Lung (tissue), 12 donors: ENCODE measurements around the gene PTPRN2. TPM values are rescaled to one million over a fixed set of nuclear protein-coding genes. Genes with fewer than 3 reads are reported as not detected.

Experiments used
- ATAC-seq: fragments of 200-7000 bp; cut with Tn5 transposase; one replicate; pipeline ENCODE4 v1.9.1; 2020; ENCODE audit warnings: moderate number of reproducible peaks; ENCODE audit not compliant: insufficient read depth, low FRiP score
- DNase-seq, 3 donors: peaks; one replicate each; pipeline ENCODE4 v3.0.0-alpha.2; 2013 to 2017
- H3K27ac ChIP-seq, 2 donors: one replicate each; pipeline ENCODE4 v1.5.1; 2013; ENCODE audit warnings: mild to moderate bottlenecking in 2 of 2, moderate library complexity in 2 of 2, control low read depth in 1 of 2, inconsistent platforms in 1 of 2, low read depth in 1 of 2, low read length in 1 of 2
- H3K27me3 ChIP-seq, 3 donors: one replicate each; pipeline ENCODE4 v1.5.1; 2013; ENCODE audit warnings: low read length in 2 of 3; ENCODE audit not compliant: control insufficient read depth in 3 of 3, insufficient read depth in 3 of 3
- H3K36me3 ChIP-seq, 4 donors: one replicate each; pipeline ENCODE4 v1.5.1; 2013; ENCODE audit warnings: low read length in 4 of 4, mild to moderate bottlenecking in 1 of 4, moderate library complexity in 1 of 4; ENCODE audit not compliant: control insufficient read depth in 4 of 4, insufficient read depth in 4 of 4
- H3K4me1 ChIP-seq, 5 donors: one replicate each; pipeline ENCODE4 v1.5.1; 2013; ENCODE audit warnings: low read length in 5 of 5, mild to moderate bottlenecking in 2 of 5, moderate library complexity in 1 of 5; ENCODE audit not compliant: control insufficient read depth in 5 of 5, insufficient read depth in 5 of 5
- H3K4me3 ChIP-seq: one replicate; pipeline ENCODE4 v1.5.1; 2013; ENCODE audit warnings: mild to moderate bottlenecking, control low read depth, moderate library complexity
- H3K9ac ChIP-seq, 2 donors: one replicate each; pipeline ENCODE4 v1.5.1; 2013; ENCODE audit warnings: low read length in 2 of 2, control low read depth in 1 of 2; ENCODE audit not compliant: insufficient read depth in 1 of 2
- H3K9me3 ChIP-seq, 4 donors: one replicate each; pipeline ENCODE4 v1.5.1; 2013; ENCODE audit warnings: low read length in 3 of 4, mild to moderate bottlenecking in 1 of 4, moderate library complexity in 1 of 4; ENCODE audit not compliant: control insufficient read depth in 4 of 4, insufficient read depth in 3 of 4
- CTCF ChIP-seq: IDR thresholded peaks from 2 replicates; pipeline ENCODE4 v1.5.1; 2012; ENCODE audit warnings: mild to moderate bottlenecking; ENCODE audit errors: control extremely low read depth, extremely low read depth
- WGBS, 2 donors: extraction: QIAGEN DNeasy Blood & Tissue Kit; methylation state at CpG; one replicate each; pipeline ENCODE4 v1.1.7; 2013; 5-methylcytosine and 5-hydroxymethylcytosine counted together
- polyA plus RNA-seq, 2 donors: library from polyadenylated mRNA; stranded (reverse); fragments of 200-250 nt; gene quantifications; one replicate each; pipeline ENCODE4 v1.2.1, GENCODE V29; 2013
- total RNA-seq, 2 donors: library from RNA; depleted of rRNA in 1 of 2; stranded (reverse); fragments of >200 nt in 1 of 2; gene quantifications; one replicate each; pipeline ENCODE4 v1.2.1, GENCODE V29; 2014 to 2021
- donor health status: control.
- donor health status: control.
- donor health status: Bipolar disorder and iron deficiency.
- donor health status: healthy.
- donor health status: DM: yes; HTN: yes; CAD: no.

The PTPRN2 gene
- total and polyA plus RNA-seq, 4 donors = 2.1 to 7.4 (median 4.4) TPM

GRCh38 chr7:158612546-158612945 is 24.9 kb upstream of the PTPRN2 start:
- no peak overlapping the region for H3K9ac ChIP-seq
- peaks cover 0 to 2% (median 0%) of the 10 kb centered on the region in 4 donors for H3K9me3 ChIP-seq
- H3K27me3 ChIP-seq = no peaks in the 10 kb centered on the region
- no peak overlapping the region for H3K27ac ChIP-seq
- no peak for TF ChIP-seq CTCF
- H3K4me3 ChIP-seq = no peak overlapping the region
- no peaks in the 10 kb centered on the region for H3K4me1 ChIP-seq
- 96 to 99% methylated on average over 4 of the region's 4 CpGs for WGBS, 2 donors
- ATAC-seq (no peak), DNase-seq (no peak)
- H3K36me3 ChIP-seq = no peaks in the 10 kb centered on the region

GRCh38 chr7:158611541-158611940 is 23.9 kb upstream of the PTPRN2 start:
- peaks cover 0 to 2% (median 0%) of the 10 kb centered on the region in 4 donors for H3K9me3 ChIP-seq
- H3K27me3 ChIP-seq = no peaks in the 10 kb centered on the region
- H3K9ac ChIP-seq = no peak overlapping the region
- DNase-seq (no peak), ATAC-seq (no peak)
- WGBS, 2 donors = 42 to 73% methylated on average over 8 of the region's 8 CpGs
- no peak overlapping the region for H3K27ac ChIP-seq
- no peak for TF ChIP-seq CTCF
- no peaks in the 10 kb centered on the region for H3K4me1 ChIP-seq
- H3K36me3 ChIP-seq = no peaks in the 10 kb centered on the region
- no peak overlapping the region for H3K4me3 ChIP-seq

GRCh38 chr7:158609313-158609974 is 21.8 kb upstream of the PTPRN2 start:
- ATAC-seq (no peak), DNase-seq (peak in 1 of 3 donors; percentile 18)
- H3K4me1 ChIP-seq = no peaks in the 10 kb centered on the region
- TF ChIP-seq CTCF = no peak
- H3K27me3 ChIP-seq = no peaks in the 10 kb centered on the region
- H3K4me3 ChIP-seq = no peak overlapping the region
- no peaks in the 10 kb centered on the region for H3K36me3 ChIP-seq
- no peak overlapping the region for H3K9ac ChIP-seq
- no peak overlapping the region for H3K27ac ChIP-seq
- WGBS, 2 donors = 65 to 78% methylated on average over 7 of the region's 7 CpGs
- peaks cover 0 to 2% (median 0%) of the 10 kb centered on the region in 4 donors for H3K9me3 ChIP-seq

- TF ChIP-seq CTCF = no peak
- Histone ChIP-seq H3K27me3 (no peaks in the 10 kb centered on the region), H3K4me3 (no peak overlapping the region), H3K36me3 (no peaks in the 10 kb centered on the region), H3K27ac (no peak overlapping the region), H3K4me1 (no peaks in the 10 kb centered on the region), H3K9me3 (peaks cover 0 to 2% (median 0%) of the 10 kb centered on the region in 4 donors), H3K9ac (no peak overlapping the region)
- 83 to 97% methylated on average over 6 of the region's 6 CpGs for WGBS, 2 donors
- DNase-seq (no peak), ATAC-seq (no peak)
Measured at GRCh38 chr7:158607563-158607962, 19.9 kb upstream of the PTPRN2 start.
